Measurements from ENCODE around the gene COX4I1.
"Not testable (repeated sequence)": the region's sequence is repeated elsewhere in the genome, so short reads cannot be mapped to it uniquely, and the experiment has no call there.

The COX4I1 gene

GRCh38 chr16:85812031-85812807, 12.7 kb downstream of the COX4I1 start:
- no peaks in the 10 kb centered on the region for H4K20me1 ChIP-seq (ENCODE audit: insufficient read depth, low read length)
- H3K36me3 ChIP-seq (replicated peaks; ENCODE audit: low read depth, low read length): no peaks in the 10 kb centered on the region
- no peaks in the 10 kb centered on the region for H3K9me3 ChIP-seq (ENCODE audit: insufficient read depth, low read length)
- no peaks in the 10 kb centered on the region for H3K79me2 ChIP-seq (ENCODE audit: low read length)
- no peak for TF ChIP-seq EZH2phosphoT487 (IDR thresholded peaks at IDR 0.05; ENCODE audit: low read depth)
- no peak for TF ChIP-seq CTCF (IDR thresholded peaks at IDR 0.05; ENCODE audit: low read depth, low read length)
- H3K4me3 ChIP-seq (ENCODE audit: low read length): no peak overlapping the region
- H2AFZ ChIP-seq (ENCODE audit: low read depth, low read length): no peak overlapping the region
- H3K9ac ChIP-seq (ENCODE audit: low read length): no peak overlapping the region
- H3K4me1 ChIP-seq (ENCODE audit: low read length): no peaks in the 10 kb centered on the region
- H3K27me3 ChIP-seq (ENCODE audit: low read depth, low read length): peaks cover 12% of the 10 kb centered on the region; the same call in 1 of the 2 replicates
- no peak overlapping the region for H3K27ac ChIP-seq (ENCODE audit: low read length)
- no peak overlapping the region for H3K4me2 ChIP-seq (ENCODE audit: low read length)

- Histone ChIP-seq H3K9ac (ENCODE audit: low read length) (no peak overlapping the region), H4K20me1 (ENCODE audit: insufficient read depth, low read length) (no peaks in the 10 kb centered on the region), H2AFZ (ENCODE audit: low read depth, low read length) (no peak overlapping the region), H3K4me3 (ENCODE audit: low read length) (no peak overlapping the region), H3K36me3 (replicated peaks; ENCODE audit: low read depth, low read length) (no peaks in the 10 kb centered on the region), H3K27ac (ENCODE audit: low read length) (no peak overlapping the region), H3K27me3 (ENCODE audit: low read depth, low read length) (peaks cover 15% of the 10 kb centered on the region; the same call in 1 of the 2 replicates), H3K4me1 (ENCODE audit: low read length) (no peaks in the 10 kb centered on the region), H3K9me3 (ENCODE audit: insufficient read depth, low read length) (no peaks in the 10 kb centered on the region), H3K4me2 (ENCODE audit: low read length) (no peak overlapping the region), H3K79me2 (ENCODE audit: low read length) (no peaks in the 10 kb centered on the region)
- no peak for TF ChIP-seq CTCF (IDR thresholded peaks at IDR 0.05; ENCODE audit: low read depth, low read length)
- no peak for TF ChIP-seq EZH2phosphoT487 (IDR thresholded peaks at IDR 0.05; ENCODE audit: low read depth)
Observed at GRCh38 chr16:85812811-85813700, 13.6 kb downstream of the COX4I1 start.

GRCh38 chr16:85816159-85816558, 16.7 kb downstream of the COX4I1 start:
- H3K4me3 ChIP-seq (ENCODE audit: low read length): no peak overlapping the region
- no peaks in the 10 kb centered on the region for H3K79me2 ChIP-seq (ENCODE audit: low read length)
- H3K4me2 ChIP-seq (ENCODE audit: low read length): no peak overlapping the region
- TF ChIP-seq CTCF (IDR thresholded peaks at IDR 0.05; ENCODE audit: low read depth, low read length) (no peak), EZH2phosphoT487 (IDR thresholded peaks at IDR 0.05; ENCODE audit: low read depth) (no peak)
- no peak overlapping the region for H3K9ac ChIP-seq (ENCODE audit: low read length)
- H3K27me3 ChIP-seq (ENCODE audit: low read depth, low read length): peaks cover 31% of the 10 kb centered on the region
- no peaks in the 10 kb centered on the region for H3K9me3 ChIP-seq (ENCODE audit: insufficient read depth, low read length)
- no peaks in the 10 kb centered on the region for H3K36me3 ChIP-seq (replicated peaks; ENCODE audit: low read depth, low read length)
- peaks cover 8% of the 10 kb centered on the region; the same call in 1 of the 2 replicates for H3K4me1 ChIP-seq (ENCODE audit: low read length)
- no peaks in the 10 kb centered on the region for H4K20me1 ChIP-seq (ENCODE audit: insufficient read depth, low read length)
- no peak overlapping the region for H3K27ac ChIP-seq (ENCODE audit: low read length)
- no peak overlapping the region for H2AFZ ChIP-seq (ENCODE audit: low read depth, low read length)

DNA sequence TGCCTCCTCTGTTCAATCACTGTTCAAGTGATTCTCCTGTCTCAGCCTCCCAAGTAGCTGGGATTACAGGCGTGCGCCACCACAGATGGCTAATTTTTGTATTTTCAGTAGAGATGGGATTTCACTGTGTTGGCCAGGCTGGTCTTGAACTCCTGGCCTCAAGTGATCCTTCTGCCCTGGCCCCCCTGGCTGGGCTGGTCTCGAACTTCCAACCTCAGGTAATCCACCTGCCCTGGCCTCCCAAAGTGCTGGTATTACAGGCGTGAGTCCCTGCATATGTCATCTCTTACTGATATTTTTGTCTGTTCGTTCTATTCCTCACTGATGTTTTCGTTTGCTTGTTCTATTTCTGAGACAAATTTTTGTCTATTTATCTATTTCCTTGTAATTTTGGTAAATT, 17.7 kb downstream of the COX4I1 start:
- not testable (repeated sequence) for H4K20me1 ChIP-seq (ENCODE audit: insufficient read depth, low read length); H3K79me2 ChIP-seq (ENCODE audit: low read length); H3K9me3 ChIP-seq (ENCODE audit: insufficient read depth, low read length); H3K4me3 ChIP-seq (ENCODE audit: low read length); H3K4me2 ChIP-seq (ENCODE audit: low read length); H3K36me3 ChIP-seq (replicated peaks; ENCODE audit: low read depth, low read length); H2AFZ ChIP-seq (ENCODE audit: low read depth, low read length); H3K9ac ChIP-seq (ENCODE audit: low read length); H3K27ac ChIP-seq (ENCODE audit: low read length)
- Histone ChIP-seq H3K27me3 (ENCODE audit: low read depth, low read length) (peaks cover 31% of the 10 kb centered on the region), H3K4me1 (ENCODE audit: low read length) (peaks cover 17% of the 10 kb centered on the region)
